Stimulated activated CD4-positive, alpha-beta T cell treated with anti-CD3 and anti-CD28 coated beads, Interleukin-12 subunit alpha, Interleukin-12 subunit beta, amount 100 ng/mL, for 48 hours (primary cell): Measurements from ENCODE around the gene C11orf21.
A peak's percentile ranks its signal among the peaks of the same experiment; 100 is the strongest.
"Not testable (repeated sequence)": the region's sequence is repeated elsewhere in the genome, so short reads cannot be mapped to it uniquely, and the experiment has no call there.

Experiments used
- DNase-seq, 3 donors: peaks; one replicate each; pipeline ENCODE4 v3.0.0-alpha.2; 2020; ENCODE audit warnings: low read depth in 2 of 3, low spot score in 1 of 3

C11orf21 gene

GRCh38 chr11:2301631-2302305 lies at the start of gene C11orf21, which contains the start of gene TSPAN32:
Gene C11orf21, minus strand, starts transcription at chr11:2301918. Its CDS starts 110 bp downstream, at chr11:2301808.
Gene TSPAN32, plus strand, starts transcription at chr11:2302013. Its CDS starts 137 bp downstream, at chr11:2302150.
- peak in 2 of 3 donors; percentile 9 to 38 for DNase-seq

DNA sequence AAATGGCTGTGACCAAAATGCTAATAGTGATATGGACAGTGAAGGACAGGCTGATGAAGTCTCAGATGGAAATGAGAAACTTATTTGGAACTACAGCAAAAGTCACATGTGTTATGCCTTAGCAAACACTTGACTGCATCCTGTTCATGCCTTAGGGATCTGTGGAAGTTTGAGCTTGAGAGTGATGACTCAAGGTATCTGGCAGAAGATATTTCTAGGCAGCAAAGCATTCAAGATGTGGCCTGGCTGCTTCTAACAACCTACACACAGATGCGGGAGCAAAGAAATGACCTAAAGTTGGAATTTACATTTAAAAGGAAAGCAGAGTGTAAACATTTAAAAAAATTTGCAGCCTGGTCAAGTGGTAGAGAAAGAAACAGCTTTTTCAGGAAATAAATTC lies 47.3 kb upstream of the C11orf21 start:
- no peak for DNase-seq

- no peak for DNase-seq
Measured at GRCh38 chr11:2347308-2347830, 45.7 kb upstream of the C11orf21 start.

GRCh38 chr11:2346586-2347307 lies 45.0 kb upstream of the C11orf21 start:
- DNase-seq = no peak

DNA sequence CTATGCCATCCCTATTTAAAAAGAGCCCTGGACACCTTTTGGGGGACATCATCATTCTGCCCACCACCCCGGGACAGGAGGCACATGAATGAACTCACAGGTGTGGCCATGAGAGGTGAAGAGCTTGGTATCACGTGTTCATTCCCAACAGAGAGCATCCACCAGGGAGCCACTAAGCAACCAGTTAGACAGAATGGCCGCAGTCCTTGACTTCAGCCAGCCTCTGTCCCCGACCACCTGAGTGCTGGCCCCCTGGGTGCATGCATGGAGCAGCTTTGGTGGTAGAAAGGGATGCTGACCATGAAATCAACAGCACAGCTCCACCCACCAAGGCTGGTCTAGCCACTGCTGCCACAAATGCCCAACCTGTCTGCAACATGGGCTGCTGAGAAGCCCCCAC lies 44.3 kb upstream of the C11orf21 start:
- no peak for DNase-seq

GRCh38 chr11:2345050-2345449 lies 43.3 kb upstream of the C11orf21 start:
- DNase-seq = no peak

DNA sequence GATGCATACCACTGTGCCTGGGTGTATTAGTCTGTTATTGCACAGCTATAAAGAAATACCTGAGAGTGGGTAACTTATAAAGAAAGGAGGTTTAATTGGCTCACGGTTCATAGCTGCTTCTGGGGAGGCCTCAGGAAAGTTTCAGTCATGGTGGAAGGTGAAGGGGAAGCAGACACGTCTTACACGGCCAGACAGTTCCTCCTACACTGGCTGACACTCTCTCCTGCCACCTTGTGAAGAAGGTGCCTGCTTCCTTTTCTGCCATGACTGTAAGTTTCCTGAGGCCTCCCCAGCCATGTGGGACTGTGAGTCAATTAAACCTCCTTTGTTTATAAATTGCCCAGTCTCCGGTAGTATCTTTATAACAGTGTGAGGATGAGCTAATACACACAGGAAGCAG lies 41.8 kb upstream of the C11orf21 start:
- no peak for DNase-seq

GRCh38 chr11:2342981-2343380 lies 41.3 kb upstream of the C11orf21 start:
- no peak for DNase-seq

- no peak for DNase-seq
Measured at GRCh38 chr11:2342557-2342956, 40.8 kb upstream of the C11orf21 start.

GRCh38 chr11:2338760-2339159 lies 37.0 kb upstream of the C11orf21 start:
- not testable (repeated sequence) for DNase-seq

- DNase-seq = not testable (repeated sequence)
Measured at GRCh38 chr11:2335286-2335685, 33.6 kb upstream of the C11orf21 start.

DNA sequence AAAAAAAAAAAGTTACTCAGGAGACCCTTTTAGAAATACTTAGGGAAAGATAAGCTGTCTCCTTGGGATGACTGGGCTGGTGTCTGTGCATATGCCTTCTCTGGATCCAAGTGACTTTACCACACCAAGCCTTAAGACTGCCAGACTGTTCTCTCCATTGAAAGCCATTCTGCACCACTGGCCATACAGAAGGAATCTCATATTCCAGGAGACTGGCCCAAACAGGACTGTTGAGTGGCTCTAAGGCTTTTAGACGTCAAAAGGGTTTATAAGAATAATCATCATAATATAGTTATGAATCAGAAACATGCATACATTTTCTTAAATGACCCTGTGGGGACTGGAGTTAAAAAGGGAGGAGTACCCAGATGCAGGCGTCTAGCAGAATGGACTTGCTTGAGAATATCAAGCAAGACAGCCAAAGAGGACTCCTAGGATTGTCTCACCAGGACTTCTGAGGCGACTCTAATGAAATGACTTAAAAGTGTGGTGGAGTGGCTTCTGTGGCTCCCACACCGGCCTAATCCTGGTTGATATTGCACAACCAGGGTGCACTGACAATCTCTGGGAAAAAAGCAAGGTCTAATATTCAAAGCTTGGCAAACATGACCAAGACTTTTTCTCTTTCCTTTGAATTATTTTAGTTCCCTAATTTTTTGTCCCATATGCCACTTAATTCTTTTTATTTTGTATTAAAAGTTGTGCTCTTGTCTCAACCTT lies 31.9 kb upstream of the C11orf21 start:
- DNase-seq = not testable (repeated sequence)

DNA sequence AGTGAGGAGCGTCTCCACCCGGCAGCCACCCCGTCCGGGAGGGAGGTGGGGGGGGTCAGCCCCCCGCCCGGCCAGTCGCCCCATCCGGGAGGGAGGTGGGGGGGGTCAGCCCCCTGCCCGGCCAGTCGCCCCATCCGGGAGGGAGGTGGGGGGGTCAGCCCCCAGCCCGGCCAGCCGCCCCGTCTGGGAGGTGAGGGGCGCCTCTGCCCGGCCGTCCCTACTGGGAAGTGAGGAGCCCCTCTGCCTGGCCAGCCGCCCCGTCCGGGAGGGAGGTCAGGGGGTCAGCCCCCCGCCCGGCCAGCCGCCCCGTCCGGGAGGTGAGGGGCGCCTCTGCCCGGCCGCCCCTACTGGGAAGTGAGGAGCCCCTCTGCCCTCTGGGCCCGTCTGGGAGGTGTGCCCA lies 30.9 kb upstream of the C11orf21 start:
- not testable (repeated sequence) for DNase-seq

DNA sequence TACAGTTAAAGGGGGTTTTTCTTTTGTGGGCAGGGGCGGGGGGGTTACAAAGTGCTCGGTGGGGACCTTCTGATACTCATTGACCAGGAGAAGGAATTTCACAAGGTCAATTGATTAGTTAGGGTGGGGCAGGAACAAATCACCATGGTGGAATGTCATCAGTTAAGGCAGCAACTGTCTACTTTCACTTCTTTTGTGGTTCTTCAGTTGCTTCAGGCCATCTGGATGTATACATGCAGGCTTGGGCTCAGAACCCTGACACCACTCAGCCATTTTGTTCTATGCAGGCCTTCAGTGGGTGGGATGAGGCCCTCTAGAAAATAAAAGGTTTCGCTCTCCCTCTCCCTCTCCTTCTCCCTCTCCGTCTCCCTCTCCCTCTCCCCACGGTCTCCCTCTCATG lies 29.7 kb upstream of the C11orf21 start:
- DNase-seq = no peak

- no peak for DNase-seq
Measured at GRCh38 chr11:2330696-2331095, 29.0 kb upstream of the C11orf21 start.

DNA sequence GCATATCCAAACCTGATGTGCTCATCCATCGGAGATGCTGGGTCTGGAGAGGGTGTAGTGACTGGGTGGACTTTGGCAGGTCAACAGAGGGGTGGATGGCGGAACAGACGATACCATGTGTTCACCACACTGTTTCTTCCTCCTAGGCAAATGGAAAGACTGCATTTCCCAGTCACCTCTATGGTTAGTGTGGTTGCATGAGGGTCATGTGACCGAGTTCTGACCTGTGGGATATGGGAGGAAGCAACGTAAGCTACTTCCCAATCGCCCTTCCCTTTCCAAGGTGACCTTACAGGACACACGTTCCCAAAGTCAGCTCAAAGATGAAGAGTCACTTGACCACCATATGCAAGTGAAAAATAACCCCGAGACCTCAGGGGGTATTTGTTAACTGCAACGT lies 27.8 kb upstream of the C11orf21 start:
- no peak for DNase-seq

GRCh38 chr11:2328656-2329354 lies 27.1 kb upstream of the C11orf21 start:
- DNase-seq = no peak

GRCh38 chr11:2328021-2328420 lies 26.3 kb upstream of the C11orf21 start:
- DNase-seq = no peak

GRCh38 chr11:2327032-2327431 lies 25.3 kb upstream of the C11orf21 start:
- DNase-seq = no peak

DNA sequence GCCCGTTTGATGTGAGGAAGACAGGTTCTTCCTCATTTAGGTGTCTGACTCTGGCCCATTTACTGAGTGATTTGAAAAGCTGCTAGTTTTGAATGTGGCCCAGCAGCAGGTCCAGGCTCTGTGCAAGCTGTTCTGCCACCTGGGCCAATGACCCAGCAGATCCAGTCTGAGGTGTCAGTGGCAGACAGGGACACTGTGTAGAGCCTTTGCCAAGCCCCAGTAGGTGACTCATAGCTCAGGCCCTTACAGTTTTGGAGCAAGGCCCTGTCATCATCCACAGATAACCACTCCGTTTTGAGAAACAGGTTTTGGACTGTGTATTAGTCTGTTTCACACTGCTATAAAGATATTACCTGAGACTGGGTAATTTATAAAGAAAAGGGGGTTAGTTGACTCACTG lies 24.0 kb upstream of the C11orf21 start:
- no peak for DNase-seq

GRCh38 chr11:2325123-2325522 lies 23.4 kb upstream of the C11orf21 start:
- no peak for DNase-seq
